Fibroblast of lung (primary cell): ENCODE data around the gene DRG2. TPM values are rescaled to one million over a fixed set of nuclear protein-coding genes. Genes with fewer than 3 reads are reported as not detected.

ENCODE experiments used
- DNase-seq, 2 donors: peaks; one replicate each; pipeline versions ENCODE4 v3.0.0 to v3.0.0-alpha.2; 2010; ENCODE audit warnings: low read depth in 2 of 2
- H2AFZ ChIP-seq: 2 replicates; pipeline ENCODE4 v1.5.1; 2012; ENCODE audit warnings: low read length, control low read depth, inconsistent platforms
- H3K27ac ChIP-seq: 2 replicates; pipeline ENCODE4 v1.5.1; 2011; ENCODE audit warnings: low read length, control low read depth; ENCODE audit not compliant: insufficient read depth
- H3K27me3 ChIP-seq: 2 replicates; pipeline ENCODE4 v1.5.1; 2011; ENCODE audit warnings: mild to moderate bottlenecking, low read length; ENCODE audit not compliant: control insufficient read depth, insufficient read depth
- H3K36me3 ChIP-seq: 2 replicates; pipeline ENCODE4 v1.5.1; 2011; ENCODE audit warnings: low read length; ENCODE audit not compliant: control insufficient read depth, insufficient read depth
- H3K4me1 ChIP-seq: 2 replicates; pipeline ENCODE4 v1.5.1; 2011; ENCODE audit warnings: low read length; ENCODE audit not compliant: control insufficient read depth, insufficient read depth; ENCODE audit errors: extremely low read depth
- H3K4me2 ChIP-seq: 2 replicates; pipeline ENCODE4 v1.5.1; 2011; ENCODE audit warnings: low read length, control low read depth; ENCODE audit not compliant: insufficient read depth; ENCODE audit errors: extremely low read depth
- H3K4me3 ChIP-seq, 4 experiments: fragments of 200-600 bp in 1 of 4; sonication (generic) in 1 of 4; replicated peaks in 1 of 4; 2 replicates each; pipeline ENCODE4 v1.5.1; 2011 to 2016; ENCODE audit warnings: low read length in 4 of 4, low read depth in 3 of 4, mild to moderate bottlenecking in 3 of 4, control low read depth in 2 of 4, inconsistent platforms in 1 of 4, mixed read lengths in 1 of 4; ENCODE audit not compliant: insufficient read depth in 1 of 4; ENCODE audit errors: control extremely low read depth in 1 of 4
- H3K79me2 ChIP-seq: 2 replicates; pipeline ENCODE4 v1.5.1; 2012; ENCODE audit warnings: mild to moderate bottlenecking, low read length, inconsistent platforms; ENCODE audit not compliant: control insufficient read depth, insufficient read depth
- H3K9ac ChIP-seq: 2 replicates; pipeline ENCODE4 v1.5.1; 2011; ENCODE audit warnings: mild to moderate bottlenecking, low read length, control low read depth; ENCODE audit not compliant: insufficient read depth
- H3K9me3 ChIP-seq: 2 replicates; pipeline ENCODE4 v1.5.1; 2012; ENCODE audit warnings: low read depth, low read length; ENCODE audit not compliant: control insufficient read depth, insufficient read depth
- H4K20me1 ChIP-seq: 2 replicates; pipeline ENCODE4 v1.5.1; 2011; ENCODE audit warnings: low read length; ENCODE audit not compliant: control insufficient read depth, insufficient read depth; ENCODE audit errors: extremely low read depth
- EZH2 ChIP-seq: IDR thresholded peaks from 2 replicates; pipeline ENCODE4 v1.5.1; 2012; ENCODE audit warnings: low read length, control low read depth, mild to moderate bottlenecking; ENCODE audit errors: missing control alignments
- polyA plus RNA-seq, 2 donors: library from polyadenylated mRNA; depleted of rRNA in 1 of 2; stranded (reverse) in 1 of 2; unstranded in 1 of 2; fragments of >200 nt; gene quantifications; 2 replicates each; pipeline ENCODE4 v1.2.1, GENCODE V29; 2011 to 2012; ENCODE audit warnings: missing spikeins in 1 of 2
- total RNA-seq: library from RNA; depleted of rRNA; stranded (reverse); fragments of >200 nt; gene quantifications from 2 replicates; pipeline ENCODE4 v1.2.1, GENCODE V29; 2014
- TF ChIP-seq, protein P1 (sequence below), 2 donors: IDR thresholded peaks in 1 of 2; conservative IDR thresholded peaks in 1 of 2; 1 replicate in 1 of 2; 2 replicates in 1 of 2; pipeline ENCODE4 v1.5.1; 2011 to 2012; ENCODE audit warnings: low read length in 2 of 2, control low read depth in 1 of 2, inconsistent platforms in 1 of 2, low read depth in 1 of 2, mild to moderate bottlenecking in 1 of 2

The DRG2 gene
- total and polyA plus RNA-seq, 2 donors (not counting 1 experiment from before 2014, with no cell fraction given) = 26.7 to 30.1 TPM

DNA sequence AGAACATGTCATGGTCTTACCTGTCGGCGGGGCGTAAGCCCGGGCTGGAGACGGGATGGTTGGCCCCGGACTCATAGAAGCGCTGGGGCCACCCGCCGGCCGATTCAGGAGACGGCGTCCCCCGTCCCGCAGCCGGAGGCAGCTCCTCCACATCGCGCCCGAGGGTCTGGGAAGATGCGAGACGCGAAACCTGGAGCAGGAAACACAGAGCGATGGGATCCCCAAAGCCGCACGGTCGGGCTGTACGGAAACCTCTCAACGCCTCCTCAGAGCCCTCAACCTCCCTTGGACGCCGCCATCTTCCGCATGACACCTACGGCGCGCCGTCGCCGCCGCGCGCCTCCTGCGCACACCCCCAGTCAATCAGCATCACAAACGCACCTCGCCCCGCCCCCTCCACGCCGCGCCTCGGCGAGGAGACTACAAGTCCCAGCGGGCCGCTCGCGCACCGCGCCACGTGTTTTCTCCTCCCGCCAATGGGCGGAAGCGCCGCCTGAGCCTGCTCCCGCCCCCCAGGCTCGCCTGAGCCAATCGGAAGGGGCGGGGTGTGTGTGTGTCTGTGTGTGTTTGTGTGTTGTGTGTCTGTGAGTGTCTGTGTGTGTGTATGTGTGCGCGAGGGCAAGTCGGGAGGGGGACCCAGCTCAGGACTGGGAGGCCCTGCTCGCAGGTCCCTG lies 48.8 kb upstream of the DRG2 start, which contains the start of the genes ATPAF2 and GID4:
Gene ATPAF2 (minus strand): TSS at position 308 of the 674 bp plus-strand sequence. CDS start 155 bp downstream, at position 153.
Gene GID4 (plus strand): TSS at position 548 of the 674 bp plus-strand sequence. CDS start 57 bp downstream, at position 605.
- H3K9me3 ChIP-seq = no peaks in the 10 kb centered on the region
- peaks cover 15% of the 10 kb centered on the region for H3K4me1 ChIP-seq
- peak; percentile 99 for DNase-seq
- peak within 1 kb of the TSS; percentile 96 for H3K4me2 ChIP-seq
- peak within 1 kb of the TSS; percentile 55 for H3K27ac ChIP-seq
- peaks cover 1% of the 10 kb centered on the region for H3K36me3 ChIP-seq
- H3K79me2 ChIP-seq = peaks cover 11% of the 10 kb centered on the region
- peak within 1 kb of the TSS; percentile 74 for H3K9ac ChIP-seq
- peak within 1 kb of the TSS; percentile 74 to 87 (median 84) for H3K4me3 ChIP-seq
- no peaks in the 10 kb centered on the region for H3K27me3 ChIP-seq
- H2AFZ ChIP-seq = peak within 1 kb of the TSS; percentile 92
- no peaks in the 10 kb centered on the region for H4K20me1 ChIP-seq
- TF ChIP-seq EZH2 = no peak
- TF ChIP-seq, protein P1, sequence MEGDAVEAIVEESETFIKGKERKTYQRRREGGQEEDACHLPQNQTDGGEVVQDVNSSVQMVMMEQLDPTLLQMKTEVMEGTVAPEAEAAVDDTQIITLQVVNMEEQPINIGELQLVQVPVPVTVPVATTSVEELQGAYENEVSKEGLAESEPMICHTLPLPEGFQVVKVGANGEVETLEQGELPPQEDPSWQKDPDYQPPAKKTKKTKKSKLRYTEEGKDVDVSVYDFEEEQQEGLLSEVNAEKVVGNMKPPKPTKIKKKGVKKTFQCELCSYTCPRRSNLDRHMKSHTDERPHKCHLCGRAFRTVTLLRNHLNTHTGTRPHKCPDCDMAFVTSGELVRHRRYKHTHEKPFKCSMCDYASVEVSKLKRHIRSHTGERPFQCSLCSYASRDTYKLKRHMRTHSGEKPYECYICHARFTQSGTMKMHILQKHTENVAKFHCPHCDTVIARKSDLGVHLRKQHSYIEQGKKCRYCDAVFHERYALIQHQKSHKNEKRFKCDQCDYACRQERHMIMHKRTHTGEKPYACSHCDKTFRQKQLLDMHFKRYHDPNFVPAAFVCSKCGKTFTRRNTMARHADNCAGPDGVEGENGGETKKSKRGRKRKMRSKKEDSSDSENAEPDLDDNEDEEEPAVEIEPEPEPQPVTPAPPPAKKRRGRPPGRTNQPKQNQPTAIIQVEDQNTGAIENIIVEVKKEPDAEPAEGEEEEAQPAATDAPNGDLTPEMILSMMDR (conservative IDR thresholded peaks at IDR 0.05 in 1 of 2, IDR thresholded peaks at IDR 0.05 in 1 of 2; ENCODE audit: low read depth in 1 of 2, low read length in 2 of 2) = no peak

DNA sequence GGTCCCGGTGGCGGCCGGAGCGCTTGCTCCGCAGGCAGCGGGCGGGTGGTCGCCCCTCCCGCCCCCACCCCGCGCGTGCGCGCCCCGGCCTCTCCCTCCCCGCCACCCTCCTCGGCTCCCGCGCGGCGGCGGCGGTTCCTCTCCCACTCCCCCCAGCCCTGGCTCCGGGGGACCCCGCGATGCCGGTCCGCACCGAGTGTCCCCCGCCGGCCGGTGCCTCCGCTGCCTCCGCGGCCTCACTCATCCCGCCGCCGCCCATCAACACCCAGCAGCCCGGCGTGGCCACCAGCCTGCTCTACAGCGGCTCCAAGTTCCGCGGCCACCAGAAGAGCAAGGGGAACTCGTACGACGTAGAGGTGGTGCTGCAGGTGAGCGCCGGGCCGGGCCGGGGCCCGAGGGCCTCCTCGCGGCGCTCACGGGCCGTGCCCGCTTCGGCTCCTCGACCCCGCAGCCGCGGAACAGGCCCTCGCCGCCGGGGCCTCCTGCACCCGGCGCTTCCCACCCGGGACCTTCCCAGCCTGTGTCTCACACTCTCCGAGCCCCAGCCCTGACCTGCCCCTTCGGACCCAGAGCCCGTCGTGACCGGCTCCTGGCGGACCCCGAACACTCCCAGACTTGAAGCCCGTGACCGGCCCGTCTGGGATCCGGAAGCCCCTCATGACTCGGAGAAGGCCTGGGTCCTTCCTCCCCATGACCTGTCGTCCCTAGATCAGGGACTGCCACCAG lies 48.0 kb upstream of the DRG2 start:
- no peak for TF ChIP-seq EZH2
- TF ChIP-seq, protein P1 (conservative IDR thresholded peaks at IDR 0.05 in 1 of 2, IDR thresholded peaks at IDR 0.05 in 1 of 2; ENCODE audit: low read depth in 1 of 2, low read length in 2 of 2) = no peak
- Histone ChIP-seq H3K79me2 (peaks cover 11% of the 10 kb centered on the region), H3K4me1 (peaks cover 15% of the 10 kb centered on the region), H3K4me3 (peak overlapping the region; percentile 69 to 83 (median 75)), H3K4me2 (peak overlapping the region; percentile 90), H3K9ac (peak overlapping the region; percentile 74), H2AFZ (peak overlapping the region; percentile 79), H3K27me3 (no peaks in the 10 kb centered on the region), H3K36me3 (peaks cover 2% of the 10 kb centered on the region), H3K27ac (peak overlapping the region; percentile 48), H3K9me3 (no peaks in the 10 kb centered on the region), H4K20me1 (no peaks in the 10 kb centered on the region)
- no peak for DNase-seq

DNA sequence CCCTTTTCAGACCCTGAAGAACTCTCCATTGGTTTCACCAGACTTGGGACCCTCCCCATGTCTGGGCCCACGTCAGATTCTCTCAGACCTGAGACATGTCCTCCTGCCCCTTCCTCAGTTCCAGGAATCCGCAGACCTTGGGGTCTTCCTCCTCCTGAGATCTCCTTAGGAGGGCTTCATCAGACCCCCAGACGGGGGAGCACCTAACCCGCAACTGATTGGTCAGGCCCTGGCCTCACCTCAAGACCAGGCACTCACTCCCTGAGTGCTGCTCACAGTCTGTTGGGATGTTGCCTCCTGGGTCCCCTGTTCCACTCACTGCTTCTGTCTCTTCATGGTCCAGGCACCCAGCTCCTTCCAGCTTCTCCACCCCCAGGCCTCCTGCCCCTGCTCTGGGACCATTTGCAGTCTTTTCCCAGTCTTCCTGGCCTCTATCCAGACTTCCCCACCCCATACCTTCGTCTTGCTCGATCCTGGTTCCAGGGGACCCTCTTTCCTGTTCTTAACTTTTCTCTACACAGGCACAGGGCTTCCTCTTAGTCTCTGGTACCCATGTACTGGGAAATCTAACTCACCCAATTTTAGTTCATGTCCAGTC lies 47.4 kb upstream of the DRG2 start:
- no peak for DNase-seq
- H3K4me2 ChIP-seq = peak overlapping the region; percentile 90
- no peaks in the 10 kb centered on the region for H4K20me1 ChIP-seq
- H3K4me3 ChIP-seq = peak overlapping the region; percentile 69 to 83 (median 75)
- peaks cover 11% of the 10 kb centered on the region for H3K79me2 ChIP-seq
- peak overlapping the region; percentile 74 for H3K9ac ChIP-seq
- no peaks in the 10 kb centered on the region for H3K27me3 ChIP-seq
- H3K36me3 ChIP-seq = peaks cover 2% of the 10 kb centered on the region
- H3K4me1 ChIP-seq = peaks cover 15% of the 10 kb centered on the region
- H3K9me3 ChIP-seq = no peaks in the 10 kb centered on the region
- TF ChIP-seq, protein P1 (conservative IDR thresholded peaks at IDR 0.05 in 1 of 2, IDR thresholded peaks at IDR 0.05 in 1 of 2; ENCODE audit: low read depth in 1 of 2, low read length in 2 of 2) = no peak
- no peak for TF ChIP-seq EZH2
- peak overlapping the region; percentile 48 for H3K27ac ChIP-seq
- no peak overlapping the region for H2AFZ ChIP-seq
